ENCODE data around the gene AHNAK.

DNA sequence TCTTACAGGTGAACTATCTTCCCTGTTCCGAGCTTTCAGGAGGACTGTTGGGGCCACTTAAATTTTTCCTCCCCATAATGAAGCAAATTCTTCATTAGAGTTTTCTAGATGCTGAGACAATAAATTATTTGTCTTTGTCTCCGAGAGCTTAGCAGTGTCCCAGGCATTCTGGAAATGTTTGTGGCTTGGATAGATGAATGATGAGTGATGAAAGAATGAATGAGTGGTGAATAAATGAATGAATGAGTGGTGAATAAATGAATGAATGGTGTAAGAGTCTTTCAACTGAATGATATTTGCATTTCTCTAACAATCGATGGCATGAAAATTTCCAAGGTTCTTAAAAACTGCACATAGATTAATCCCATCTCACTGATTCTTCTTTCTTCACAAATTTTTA is 52.8 kb downstream of the AHNAK start:
- no peak for TF ChIP-seq CTCF (IDR thresholded peaks at IDR 0.05; ENCODE audit: insufficient read depth, low read length, poor library complexity, severe bottlenecking)
- no peak for TF ChIP-seq EZH2phosphoT487 (conservative IDR thresholded peaks at IDR 0.05; ENCODE audit: low read length)
